Motor neuron (in vitro differentiated cells): ENCODE measurements around the gene AMN. TPM values are rescaled to one million over a fixed set of nuclear protein-coding genes. Genes with fewer than 3 reads are reported as not detected.

Experiments used
- ATAC-seq, 8 experiments: fragments of 200-7000 bp; cut with Tn5 transposase; replicated peaks in 6 of 8; 2 replicates each; pipeline ENCODE4 v1.8.0; 2021; ENCODE audit warnings: mild to moderate bottlenecking in 8 of 8, moderate library complexity in 8 of 8
- H3K27ac ChIP-seq, 2 donors: fragments of 250-450 bp; sonication (Bioruptor Pico); 2 replicates each; pipeline ENCODE4 v1.9.0; 2021; ENCODE audit warnings: antibody characterized with exemption in 2 of 2, mild to moderate bottlenecking in 2 of 2, moderate library complexity in 1 of 2
- H3K4me1 ChIP-seq, 2 donors: fragments of 250-450 bp; sonication (Bioruptor Pico); replicated peaks in 1 of 2; 2 replicates each; pipeline ENCODE4 v1.6.1; 2021; ENCODE audit warnings: antibody characterized with exemption in 2 of 2, mild to moderate bottlenecking in 2 of 2, moderate library complexity in 1 of 2
- H3K4me3 ChIP-seq, 5 donors: fragments of 250-450 bp; sonication (Bioruptor Pico); 2 replicates each; pipeline ENCODE4 v1.9.0; 2021; ENCODE audit warnings: antibody characterized with exemption in 5 of 5, mild to moderate bottlenecking in 5 of 5, moderate library complexity in 4 of 5
- WGBS, 10 experiments: fragments of 450-650 bp; shearing (Covaris generic); methylation state at CpG; one replicate each; pipeline ENCODE4 v1.0.0; 2022; 5-methylcytosine and 5-hydroxymethylcytosine counted together
- in situ Hi-C, 9 experiments: fragments of 400-800 bp; cut with MboI; loops; one replicate each; pipeline ENCODE4 v1.15.0; 2021; ENCODE audit warnings: low sequenced_read_pairs in 9 of 9, low pct_unique_long_range_greater_than_20kb in 2 of 9; ENCODE audit not compliant: unreplicated experiment in 9 of 9
- total RNA-seq, 8 experiments: library from RNA; unstranded; fragments of 300-600 nt; gene quantifications; 2 replicates each; pipeline versions ENCODE4 v1.2.3 to v1.2.4, GENCODE V29; 2022

Gene AMN
- total RNA-seq, 8 experiments from 2014 or later: 0.21 to 2.5 (median 0.36) TPM

GRCh38 chr14:102966681-102967505 lies 44.4 kb downstream of the AMN start:
- WGBS, 10 experiments: 90 to 100% (median 97%) methylated on average over 1 to 9 of the region's 21 CpGs; no CpG with 5 or more reads in 1 of the 10 experiments
- Histone ChIP-seq H3K27ac (no peak overlapping the region), H3K4me3 (no peak overlapping the region), H3K4me1 (no peaks in the 10 kb centered on the region)
- ATAC-seq: no peak
- in situ Hi-C loops: no loop called here

DNA sequence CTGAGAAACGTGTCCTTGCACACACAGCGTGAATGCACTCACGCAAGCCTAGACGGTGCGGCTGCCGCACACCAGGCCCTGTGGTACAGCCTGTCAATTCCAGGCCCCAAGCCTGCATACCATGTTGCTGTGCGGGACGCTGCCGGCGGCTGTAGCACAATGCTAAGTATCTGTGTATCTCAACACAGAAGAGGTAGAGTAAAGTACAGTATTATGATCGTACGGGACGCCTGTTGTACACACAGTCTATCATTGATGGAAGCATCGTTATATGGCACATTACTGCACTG lies 45.0 kb downstream of the AMN start:
- H3K27ac ChIP-seq: no peak overlapping the region
- ATAC-seq: no peak
- WGBS, 10 experiments: 76 to 98% (median 96%) methylated on average over 2 to 13 of the region's 14 CpGs; no CpG with 5 or more reads in 3 of the 10 experiments

DNA sequence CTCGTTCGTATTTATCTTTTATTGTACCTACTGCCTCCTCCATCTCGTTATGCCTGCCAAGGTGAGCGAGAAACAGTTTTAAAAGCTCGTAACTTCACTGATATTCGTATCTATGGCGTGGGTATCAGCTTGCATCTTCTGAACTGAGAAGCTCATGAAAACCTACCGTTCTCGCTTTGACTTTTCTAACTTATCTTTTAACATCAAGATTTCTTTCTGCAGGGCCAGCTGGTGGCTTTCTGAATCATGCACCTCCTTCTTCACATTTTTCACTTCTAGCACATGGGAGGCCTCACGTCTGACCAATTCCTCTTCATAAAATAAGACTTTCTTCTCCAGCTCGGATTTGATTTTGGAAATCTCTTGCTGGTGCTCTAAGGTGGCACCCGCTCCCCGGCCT lies 45.8 kb downstream of the AMN start:
- Histone ChIP-seq H3K27ac (no peak overlapping the region), H3K4me1 (no peaks in the 10 kb centered on the region), H3K4me3 (no peak overlapping the region)
- 96 to 100% (median 97%) methylated on average over 5 to 11 of the region's 13 CpGs for whole genome bisulfite sequencing, 10 experiments
- in situ Hi-C loops: no loop called here
- ATAC-seq: no peak

More for the DNA sequence above, 45.0 kb downstream of the AMN start:
- Histone ChIP-seq H3K4me3 (no peak overlapping the region), H3K4me1 (no peaks in the 10 kb centered on the region)
- in situ Hi-C loops: no loop called here

DNA sequence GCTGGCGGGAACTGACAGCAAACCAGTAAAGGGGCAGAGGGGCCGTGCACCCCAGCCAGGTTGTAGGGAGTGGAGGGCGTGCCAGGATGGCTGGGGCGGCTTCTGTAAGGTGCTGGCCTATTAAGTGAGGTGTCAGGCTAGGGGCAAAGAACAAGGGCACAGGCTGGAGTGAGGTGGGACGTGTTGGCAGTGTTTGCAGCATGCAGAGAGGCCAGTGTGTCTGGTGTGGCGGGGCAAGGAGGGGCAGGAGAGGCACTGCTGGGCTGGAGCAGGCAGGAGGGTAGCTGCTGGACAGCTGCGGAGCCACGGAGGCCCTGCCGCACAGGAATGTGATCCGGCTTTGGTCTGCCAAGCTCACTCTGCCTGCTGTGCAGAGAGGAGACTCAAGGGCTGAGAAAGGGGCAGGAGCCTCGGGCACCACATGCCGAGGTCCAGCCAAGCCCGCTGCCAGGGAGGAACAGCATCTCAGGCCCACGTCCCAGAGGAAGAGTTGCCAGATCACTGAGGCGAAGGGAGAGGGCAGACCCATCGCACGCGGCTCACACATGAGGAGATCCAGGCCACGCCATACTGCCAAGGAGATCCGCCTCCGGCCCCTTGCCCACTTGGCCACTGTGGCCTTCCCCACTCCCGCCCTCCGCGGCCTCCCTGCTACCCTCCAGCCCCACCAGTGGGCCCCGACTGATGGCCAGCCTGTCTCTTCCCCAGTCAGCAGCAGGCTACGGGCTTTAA lies 46.8 kb downstream of the AMN start:
- WGBS, 10 experiments: 70 to 100% (median 96%) methylated on average over 1 to 5 of the region's 26 CpGs; no CpG with 5 or more reads in 4 of the 10 experiments
- Histone ChIP-seq H3K4me1 (no peaks in the 10 kb centered on the region), H3K4me3 (no peak overlapping the region), H3K27ac (no peak overlapping the region)
- in situ Hi-C loops: no loop called here
- no peak for ATAC-seq

- H3K4me1 ChIP-seq: no peaks in the 10 kb centered on the region
- in situ Hi-C loops: no loop called here
- ATAC-seq: no peak
- no peak overlapping the region for H3K4me3 ChIP-seq
- WGBS, 10 experiments: 94 to 100% (median 97%) methylated on average over 2 to 10 of the region's 11 CpGs; no CpG with 5 or more reads in 6 of the 10 experiments
- H3K27ac ChIP-seq: no peak overlapping the region
Observed at GRCh38 chr14:102969901-102970300, 47.4 kb downstream of the AMN start.

- H3K4me1 ChIP-seq: no peaks in the 10 kb centered on the region
- H3K4me3 ChIP-seq: no peak overlapping the region
- in situ Hi-C loops: no loop called here
- 89 to 100% (median 94%) methylated on average over 1 to 10 of the region's 10 CpGs; no CpG with 5 or more reads in 2 of the 10 experiments for WGBS, 10 experiments
- no peak for ATAC-seq
- H3K27ac ChIP-seq: no peak overlapping the region
Observed at GRCh38 chr14:102970496-102970895, 48.0 kb downstream of the AMN start.

DNA sequence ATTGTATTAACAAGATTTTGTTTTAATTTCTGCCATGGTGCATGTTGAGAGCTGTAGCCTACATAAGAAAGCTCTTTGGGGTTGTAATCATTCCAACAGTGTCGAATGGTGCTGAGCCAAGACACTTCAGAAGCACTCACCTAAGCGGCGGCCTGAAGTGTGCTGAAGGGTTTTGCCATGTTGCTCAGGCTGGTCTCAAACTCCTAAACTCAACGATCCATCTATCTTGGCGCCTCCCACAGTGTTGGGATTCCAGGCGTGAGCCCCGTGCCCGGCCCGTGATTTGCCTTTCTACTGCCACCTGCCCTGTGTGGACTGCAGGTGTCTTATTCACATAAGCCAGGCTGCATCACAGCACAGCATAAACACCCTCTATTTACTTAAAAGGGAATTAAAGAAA lies 48.9 kb downstream of the AMN start:
- H3K27ac ChIP-seq: no peak overlapping the region
- WGBS, 10 experiments: 92 to 100% (median 100%) methylated on average over 1 to 8 of the region's 9 CpGs; no CpG with 5 or more reads in 3 of the 10 experiments
- in situ Hi-C loops: no loop called here
- ATAC-seq: no peak
- H3K4me1 ChIP-seq: no peaks in the 10 kb centered on the region
- H3K4me3 ChIP-seq: no peak overlapping the region

DNA sequence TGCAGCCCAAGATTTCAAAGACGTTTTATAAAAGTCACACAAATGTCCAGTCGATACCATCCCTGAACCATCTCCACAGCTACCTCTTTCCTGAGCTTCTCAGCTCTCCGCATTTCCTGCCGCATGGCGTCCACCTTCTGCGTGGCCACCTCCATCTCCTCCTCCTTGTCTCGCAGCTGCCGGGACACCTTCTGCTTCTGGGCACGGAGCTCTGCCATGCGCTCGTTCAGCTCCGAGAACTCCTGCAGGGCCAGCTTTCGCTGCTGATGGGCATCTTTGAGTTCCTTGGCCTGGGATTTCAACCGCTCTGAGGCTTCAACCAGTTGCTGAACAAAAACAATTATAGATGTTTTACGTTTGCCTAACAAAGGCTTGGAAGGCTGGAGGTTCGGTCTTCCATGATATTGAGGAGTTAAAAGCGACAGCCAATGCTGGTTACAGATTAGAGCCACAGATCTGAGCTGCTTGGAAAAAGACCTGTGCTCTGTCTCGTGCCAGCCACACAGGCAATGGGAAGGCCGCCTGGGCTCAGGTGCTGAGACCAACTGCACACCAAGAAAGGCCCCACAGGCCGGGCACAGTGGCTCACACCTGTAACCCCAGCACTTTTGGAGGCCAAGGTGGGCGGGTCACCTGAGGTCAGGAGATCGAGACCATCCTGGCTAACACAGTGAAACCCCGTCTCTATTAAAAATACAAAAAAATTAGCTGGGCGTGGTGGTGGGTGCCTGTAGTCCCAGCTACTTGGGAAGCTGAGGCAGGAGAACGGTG lies 49.6 kb downstream of the AMN start:
- in situ Hi-C loops: no loop called here
- H3K4me3 ChIP-seq: no peak overlapping the region
- 80 to 100% (median 95%) methylated on average over 1 to 17 of the region's 25 CpGs; no CpG with 5 or more reads in 1 of the 10 experiments for WGBS, 10 experiments
- H3K4me1 ChIP-seq: no peaks in the 10 kb centered on the region
- H3K27ac ChIP-seq: no peak overlapping the region
- no peak for ATAC-seq

GRCh38 chr14:102973706-102974285 lies 51.3 kb downstream of the AMN start:
- Histone ChIP-seq H3K4me1 (no peaks in the 10 kb centered on the region), H3K4me3 (no peak overlapping the region), H3K27ac (no peak overlapping the region)
- in situ Hi-C loops: no loop called here
- WGBS, 10 experiments: 73 to 100% (median 96%) methylated on average over 1 to 15 of the region's 22 CpGs; no CpG with 5 or more reads in 2 of the 10 experiments
- ATAC-seq: no peak

DNA sequence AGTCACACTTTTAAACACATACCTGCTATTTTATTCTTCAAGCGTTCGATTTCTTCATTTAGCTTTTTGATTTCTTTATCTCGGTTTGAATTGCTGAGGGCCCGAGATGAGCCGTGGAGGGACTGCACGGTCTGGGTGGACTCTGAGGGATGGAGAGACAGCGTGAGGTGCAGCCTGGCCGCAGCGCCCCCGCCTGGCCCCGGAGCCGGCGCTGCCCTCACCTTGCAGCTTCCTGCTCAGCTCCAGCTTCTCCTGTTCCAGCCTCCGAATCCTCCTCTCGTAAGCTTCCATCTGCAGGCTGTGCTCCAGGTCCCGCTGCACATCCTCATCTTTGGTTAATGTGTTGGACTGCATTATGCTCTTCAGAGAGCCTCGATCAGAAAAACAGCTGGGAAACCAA lies 53.2 kb downstream of the AMN start:
- ATAC-seq: no peak
- no peaks in the 10 kb centered on the region for H3K4me1 ChIP-seq
- no peak overlapping the region for H3K27ac ChIP-seq
- WGBS, 10 experiments: 80 to 100% (median 96%) methylated on average over 2 to 10 of the region's 17 CpGs
- H3K4me3 ChIP-seq: no peak overlapping the region
- in situ Hi-C loops: no loop called here

GRCh38 chr14:102977475-102977874 lies 55.0 kb downstream of the AMN start:
- H3K4me1 ChIP-seq: no peaks in the 10 kb centered on the region
- in situ Hi-C loops: no loop called here
- H3K27ac ChIP-seq: no peak overlapping the region
- 58 to 100% (median 90%) methylated on average over 2 to 7 of the region's 8 CpGs; no CpG with 5 or more reads in 3 of the 10 experiments for WGBS, 10 experiments
- no peak for ATAC-seq
- no peak overlapping the region for H3K4me3 ChIP-seq

GRCh38 chr14:102979406-102979805 lies 56.9 kb downstream of the AMN start:
- in situ Hi-C loops: no loop called here
- no peak overlapping the region for H3K4me3 ChIP-seq
- no peak for ATAC-seq
- 80 to 100% (median 90%) methylated on average over 1 to 7 of the region's 9 CpGs; no CpG with 5 or more reads in 2 of the 10 experiments for WGBS, 10 experiments
- no peaks in the 10 kb centered on the region for H3K4me1 ChIP-seq
- H3K27ac ChIP-seq: no peak overlapping the region

DNA sequence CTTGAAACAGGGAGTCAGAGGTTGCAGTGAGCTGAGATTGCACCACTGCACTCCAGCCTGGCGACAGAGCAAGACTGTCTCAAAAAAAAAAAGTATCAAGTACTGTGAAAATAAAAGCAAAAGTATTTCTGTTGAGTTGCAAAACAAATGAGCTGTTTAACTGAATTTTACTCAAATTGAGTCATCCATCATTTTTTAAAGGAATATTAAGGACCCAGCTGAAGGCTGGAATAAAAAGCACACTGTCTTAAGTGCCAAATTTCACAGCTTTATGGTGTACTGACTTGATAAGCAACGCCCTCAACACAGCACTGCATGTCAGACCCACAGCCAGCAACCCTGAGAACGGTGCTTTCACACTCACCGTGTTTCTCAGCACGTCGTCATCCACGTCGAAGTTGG lies 57.9 kb downstream of the AMN start:
- ATAC-seq: no peak
- Histone ChIP-seq H3K27ac (no peak overlapping the region), H3K4me3 (no peak overlapping the region), H3K4me1 (no peaks in the 10 kb centered on the region)
- in situ Hi-C loops: no loop called here
- 50 to 100% (median 95%) methylated on average over 1 to 8 of the region's 8 CpGs; no CpG with 5 or more reads in 3 of the 10 experiments for WGBS, 10 experiments
